Measurements from ENCODE around the gene INS.

DNA sequence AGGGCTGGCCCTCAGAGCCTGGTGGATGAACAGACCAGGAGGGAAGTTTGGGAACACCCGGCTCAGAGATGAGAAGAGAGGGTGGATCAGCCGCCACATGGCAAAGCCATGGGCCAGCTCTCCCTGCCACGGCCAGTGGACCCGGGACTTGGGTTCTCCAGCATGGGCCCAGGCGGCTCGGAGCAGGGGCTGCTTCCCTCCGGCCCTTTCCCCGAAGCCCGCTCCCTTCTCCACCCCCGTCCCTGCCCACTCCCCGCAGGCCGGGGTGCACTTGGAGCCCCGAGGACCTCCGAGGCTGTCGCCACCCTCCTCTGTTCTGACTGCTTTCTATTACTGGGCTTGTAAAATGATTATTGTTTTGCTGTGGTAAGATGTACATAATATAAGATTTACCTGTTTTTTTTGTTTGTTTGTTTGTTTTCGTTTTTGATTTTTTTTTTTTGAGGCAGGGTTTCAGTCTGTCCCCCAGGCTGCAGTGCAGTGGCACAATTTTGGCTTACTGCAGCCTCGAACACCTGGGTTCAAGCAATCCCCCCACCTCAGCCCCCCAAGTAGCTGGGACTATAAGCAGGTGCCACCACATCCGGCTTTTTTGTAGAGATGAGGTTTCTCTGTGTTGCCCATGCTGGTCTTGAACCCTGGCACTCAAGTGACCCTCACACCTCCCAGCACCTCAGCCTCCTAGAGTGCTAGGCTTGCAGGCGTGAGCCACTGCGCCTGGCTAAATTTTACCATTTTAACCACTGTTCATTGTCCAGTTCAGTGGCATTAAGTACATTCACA, 21.9 kb upstream of the INS start:
- no peak for TF ChIP-seq CTCF (IDR thresholded peaks at IDR 0.05)
- no peak for TF ChIP-seq ZFX (IDR thresholded peaks at IDR 0.05; ENCODE audit: borderline replicate concordance)
